Neutrophil (primary cell): ENCODE data around the gene LTBP4.
"Not testable (repeated sequence)": the region's sequence is repeated elsewhere in the genome, so short reads cannot be mapped to it uniquely, and the experiment has no call there.

Source experiments
- H3K27ac ChIP-seq: fragments of 200-600 bp; sonication (generic); 2 replicates; pipeline ENCODE4 v1.5.1; 2016; ENCODE audit warnings: mild to moderate bottlenecking, moderate library complexity
- H3K27me3 ChIP-seq: fragments of 200-600 bp; sonication (generic); 2 replicates; pipeline ENCODE4 v1.6.0; 2016; ENCODE audit warnings: mild to moderate bottlenecking
- H3K36me3 ChIP-seq: fragments of 200-600 bp; sonication (generic); 2 replicates; pipeline ENCODE4 v1.5.1; 2017
- H3K4me1 ChIP-seq, 2 experiments: fragments of 200-600 bp in 1 of 2; sonication (generic) in 1 of 2; 1 replicate in 1 of 2; 2 replicates in 1 of 2; pipeline versions ENCODE4 v1.5.1 to v1.6.1; 2013 to 2016; ENCODE audit warnings: low read depth in 1 of 2, low read length in 1 of 2, mild to moderate bottlenecking in 1 of 2, moderate library complexity in 1 of 2; ENCODE audit not compliant: control insufficient read depth in 1 of 2, insufficient read depth in 1 of 2
- H3K4me3 ChIP-seq, 2 experiments: fragments of 200-600 bp in 1 of 2; sonication (generic) in 1 of 2; 1 replicate in 1 of 2; 2 replicates in 1 of 2; pipeline ENCODE4 v1.5.1; 2013 to 2016; ENCODE audit warnings: low read depth in 1 of 2, low read length in 1 of 2, mild to moderate bottlenecking in 1 of 2, moderate library complexity in 1 of 2
- H3K9me3 ChIP-seq: fragments of 200-600 bp; sonication (generic); 2 replicates; pipeline ENCODE4 v1.5.1; 2016
- CTCF ChIP-seq: fragments of 200-600 bp; sonication (generic); IDR thresholded peaks from 2 replicates; pipeline ENCODE4 v1.5.1; 2016; ENCODE audit warnings: antibody characterized with exemption

Gene LTBP4

GRCh38 chr19:40590464-40591265, 10.5 kb upstream of the LTBP4 start:
- Histone ChIP-seq H3K36me3 (peaks cover 65% of the 10 kb centered on the region), H3K27me3 (peaks cover 21% of the 10 kb centered on the region), H3K27ac (peak overlapping the region; percentile 54), H3K4me1 (peaks cover 10 to 14% of the 10 kb centered on the region in 2 experiments), H3K4me3 (no peak overlapping the region), H3K9me3 (no peaks in the 10 kb centered on the region)
- no peak for TF ChIP-seq CTCF

- H3K4me1 ChIP-seq, H3K9me3 ChIP-seq, H3K4me3 ChIP-seq: not testable (repeated sequence)
- H3K27me3 ChIP-seq = peaks cover 31% of the 10 kb centered on the region
- H3K27ac ChIP-seq = peak overlapping the region; percentile 54
- H3K36me3 ChIP-seq = peaks cover 57% of the 10 kb centered on the region
These were observed 9.4 kb upstream of the LTBP4 start for GRCh38 chr19:40591724-40592123.

- peaks cover 52% of the 10 kb centered on the region for H3K36me3 ChIP-seq
- peaks cover 36% of the 10 kb centered on the region for H3K27me3 ChIP-seq
- H3K4me1 ChIP-seq = peaks cover under 1 to 5% of the 10 kb centered on the region in 2 experiments
- no peaks in the 10 kb centered on the region for H3K9me3 ChIP-seq
- H3K4me3 ChIP-seq = no peak overlapping the region
- H3K27ac ChIP-seq = peak overlapping the region; percentile 54
- no peak for TF ChIP-seq CTCF
These were observed 9.0 kb upstream of the LTBP4 start for GRCh38 chr19:40592170-40592569.

GRCh38 chr19:40594255-40594654, 6.9 kb upstream of the LTBP4 start:
- H3K4me1 ChIP-seq = peaks cover 4 to 16% of the 10 kb centered on the region in 2 experiments
- H3K27ac ChIP-seq = no peak overlapping the region
- peaks cover 32% of the 10 kb centered on the region for H3K36me3 ChIP-seq
- no peak overlapping the region for H3K4me3 ChIP-seq
- H3K27me3 ChIP-seq = peaks cover 56% of the 10 kb centered on the region
- no peaks in the 10 kb centered on the region for H3K9me3 ChIP-seq
- TF ChIP-seq CTCF = no peak

GRCh38 chr19:40594657-40595091, 6.5 kb upstream of the LTBP4 start:
- Histone ChIP-seq H3K9me3 (no peaks in the 10 kb centered on the region), H3K4me1 (peaks cover 4 to 16% of the 10 kb centered on the region in 2 experiments), H3K27me3 (peaks cover 61% of the 10 kb centered on the region), H3K27ac (no peak overlapping the region), H3K4me3 (no peak overlapping the region), H3K36me3 (peaks cover 27% of the 10 kb centered on the region)
- TF ChIP-seq CTCF = no peak

GRCh38 chr19:40596608-40597328, 4.4 kb upstream of the LTBP4 start:
- Histone ChIP-seq H3K27ac (no peak overlapping the region), H3K9me3 (no peaks in the 10 kb centered on the region), H3K36me3 (peaks cover 7% of the 10 kb centered on the region), H3K4me3 (peak overlapping the region in 1 of 2 experiments; percentile 18), H3K27me3 (peaks cover 82% of the 10 kb centered on the region), H3K4me1 (peaks cover 4 to 20% of the 10 kb centered on the region in 2 experiments)
- TF ChIP-seq CTCF = no peak
